ENCODE results near the gene ASIC5.

DNA sequence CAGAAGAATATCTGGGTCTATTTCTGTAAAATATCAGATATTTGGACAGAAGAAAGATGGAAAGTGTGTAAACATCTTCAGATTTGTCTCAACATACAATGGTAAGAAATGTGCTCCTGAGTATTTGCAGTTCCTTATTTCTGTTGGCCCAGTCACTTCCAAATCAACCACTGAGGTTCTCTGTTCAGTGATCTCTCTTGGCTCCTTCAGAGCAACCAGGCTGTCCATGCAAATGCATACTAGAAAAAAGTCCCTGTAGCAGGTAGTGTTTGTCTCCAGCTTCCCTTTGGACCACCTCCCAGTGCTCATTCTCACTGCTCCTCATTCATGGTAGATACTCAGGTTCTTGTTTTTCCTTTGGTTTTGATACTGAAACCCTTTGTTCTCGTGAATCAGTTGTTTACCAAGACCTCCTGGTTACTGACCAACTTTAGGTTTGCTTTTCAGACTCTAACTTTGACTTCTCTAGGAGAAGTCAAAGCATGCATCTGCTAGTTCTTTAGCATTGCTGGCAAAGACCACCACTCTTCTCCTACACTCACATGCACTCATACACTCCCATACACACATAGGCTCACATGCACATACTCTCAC lies 28.8 kb downstream of the ASIC5 start:
- TF ChIP-seq, protein P1, sequence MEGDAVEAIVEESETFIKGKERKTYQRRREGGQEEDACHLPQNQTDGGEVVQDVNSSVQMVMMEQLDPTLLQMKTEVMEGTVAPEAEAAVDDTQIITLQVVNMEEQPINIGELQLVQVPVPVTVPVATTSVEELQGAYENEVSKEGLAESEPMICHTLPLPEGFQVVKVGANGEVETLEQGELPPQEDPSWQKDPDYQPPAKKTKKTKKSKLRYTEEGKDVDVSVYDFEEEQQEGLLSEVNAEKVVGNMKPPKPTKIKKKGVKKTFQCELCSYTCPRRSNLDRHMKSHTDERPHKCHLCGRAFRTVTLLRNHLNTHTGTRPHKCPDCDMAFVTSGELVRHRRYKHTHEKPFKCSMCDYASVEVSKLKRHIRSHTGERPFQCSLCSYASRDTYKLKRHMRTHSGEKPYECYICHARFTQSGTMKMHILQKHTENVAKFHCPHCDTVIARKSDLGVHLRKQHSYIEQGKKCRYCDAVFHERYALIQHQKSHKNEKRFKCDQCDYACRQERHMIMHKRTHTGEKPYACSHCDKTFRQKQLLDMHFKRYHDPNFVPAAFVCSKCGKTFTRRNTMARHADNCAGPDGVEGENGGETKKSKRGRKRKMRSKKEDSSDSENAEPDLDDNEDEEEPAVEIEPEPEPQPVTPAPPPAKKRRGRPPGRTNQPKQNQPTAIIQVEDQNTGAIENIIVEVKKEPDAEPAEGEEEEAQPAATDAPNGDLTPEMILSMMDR (IDR thresholded peaks at IDR 0.05; ENCODE audit: low read depth, low read length), result no peak
- no peak for TF ChIP-seq POLR2A (IDR thresholded peaks at IDR 0.05; ENCODE audit: extremely low read depth, insufficient read length)
